GM21576 (cell line): Measurements from ENCODE around the gene GAL3ST3.

Experiments
- ATAC-seq: cut with Tn5 transposase; IDR thresholded peaks from one replicate; pipeline ENCODE4 v1.9.1; 2021; ENCODE audit warnings: mild to moderate bottlenecking, moderate library complexity; ENCODE audit not compliant: unreplicated experiment

The GAL3ST3 gene

DNA sequence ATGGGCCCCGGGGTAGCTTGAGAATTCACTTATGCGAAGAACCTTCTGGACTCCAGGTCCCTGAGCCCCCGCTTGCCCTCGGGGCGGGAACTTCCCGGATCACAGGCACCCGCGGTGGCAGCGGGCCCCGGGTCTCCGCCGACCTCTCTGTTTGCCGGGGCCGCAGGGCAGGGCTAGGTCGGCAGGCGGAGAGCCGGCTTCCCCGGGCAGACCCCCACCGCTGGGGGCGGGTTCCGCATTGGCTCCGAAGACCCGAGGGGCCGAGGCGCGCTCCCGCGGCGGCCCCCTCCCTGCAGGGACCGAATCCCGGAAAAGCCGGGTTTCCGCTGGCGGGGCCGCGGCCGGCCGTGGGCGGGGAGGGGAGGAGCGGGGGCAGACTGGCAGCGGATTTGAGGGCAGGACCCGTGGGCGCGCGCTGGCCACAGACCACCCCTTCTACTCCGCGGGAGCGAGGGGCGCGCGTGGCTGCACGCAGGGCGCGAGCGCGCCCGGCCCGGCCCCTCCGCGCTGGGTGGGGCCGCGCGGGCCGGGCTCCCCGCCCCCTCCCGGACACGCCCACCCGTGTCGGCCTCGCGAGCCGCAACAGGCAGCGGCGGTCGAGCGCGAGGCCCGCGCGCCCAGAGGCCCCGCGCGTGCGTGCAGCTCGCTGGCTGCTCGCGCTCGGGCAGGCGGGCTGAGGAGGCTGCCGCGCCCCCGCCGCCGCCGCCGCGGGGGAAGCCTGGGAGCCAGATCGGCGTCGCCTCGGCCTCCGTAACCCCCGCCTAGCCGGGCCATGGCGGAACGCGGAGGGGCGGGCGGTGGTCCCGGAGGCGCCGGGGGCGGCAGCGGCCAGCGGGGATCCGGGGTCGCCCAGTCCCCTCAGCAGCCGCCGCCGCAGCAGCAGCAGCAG lies 21.0 kb upstream of the GAL3ST3 start, which contains the start of gene PACS1:
PACS1 (plus strand) TSS at position 558 of the 889 bp plus-strand sequence; CDS start at position 773, 215 bp downstream.
- ATAC-seq = no peak

- ATAC-seq = no peak
Measured at GRCh38 chr11:66068923-66069714, 20.2 kb upstream of the GAL3ST3 start.

- ATAC-seq = no peak
Measured at GRCh38 chr11:66068154-66068821, 19.3 kb upstream of the GAL3ST3 start.

DNA sequence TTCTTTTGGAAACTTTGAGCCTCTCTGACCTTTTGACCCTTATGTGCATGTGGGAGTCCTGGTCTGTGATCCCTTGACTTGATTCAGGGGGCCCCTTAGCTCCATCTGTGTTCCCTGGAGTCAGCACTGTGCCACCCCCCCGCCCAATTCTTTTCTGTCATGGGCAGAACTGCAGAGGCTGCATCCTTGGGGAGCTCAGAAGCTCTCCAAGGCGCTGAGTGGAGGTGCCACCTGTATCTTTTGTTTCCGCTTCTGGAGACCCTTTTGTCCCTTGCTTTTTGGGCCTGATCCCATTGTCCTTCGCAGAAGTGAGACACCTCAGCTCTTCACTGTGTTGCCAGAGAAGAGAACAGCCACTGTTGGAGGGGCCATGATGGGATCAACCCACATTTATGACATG lies 18.7 kb upstream of the GAL3ST3 start:
- no peak for ATAC-seq

GRCh38 chr11:66066751-66067150 lies 17.8 kb upstream of the GAL3ST3 start:
- no peak for ATAC-seq

DNA sequence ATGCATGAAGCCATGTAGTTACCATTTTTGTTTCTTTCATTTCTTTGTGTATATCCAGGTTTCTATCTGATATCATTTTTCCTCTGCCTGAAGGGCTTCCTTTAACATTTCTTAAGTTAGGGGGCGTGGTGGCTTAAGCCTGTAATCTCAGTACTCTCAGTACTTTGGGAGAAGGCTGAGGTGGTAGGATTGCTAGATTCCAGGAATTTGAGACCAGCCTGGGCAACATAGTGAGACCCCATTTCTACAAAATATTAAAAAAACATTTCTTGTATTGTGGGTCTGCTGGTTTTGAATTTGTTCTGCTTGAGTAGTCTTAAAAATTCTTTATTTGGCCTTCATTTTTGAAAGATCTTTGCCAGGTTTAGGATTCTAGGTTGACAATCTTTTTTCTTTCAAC lies 15.6 kb upstream of the GAL3ST3 start:
- no peak for ATAC-seq

DNA sequence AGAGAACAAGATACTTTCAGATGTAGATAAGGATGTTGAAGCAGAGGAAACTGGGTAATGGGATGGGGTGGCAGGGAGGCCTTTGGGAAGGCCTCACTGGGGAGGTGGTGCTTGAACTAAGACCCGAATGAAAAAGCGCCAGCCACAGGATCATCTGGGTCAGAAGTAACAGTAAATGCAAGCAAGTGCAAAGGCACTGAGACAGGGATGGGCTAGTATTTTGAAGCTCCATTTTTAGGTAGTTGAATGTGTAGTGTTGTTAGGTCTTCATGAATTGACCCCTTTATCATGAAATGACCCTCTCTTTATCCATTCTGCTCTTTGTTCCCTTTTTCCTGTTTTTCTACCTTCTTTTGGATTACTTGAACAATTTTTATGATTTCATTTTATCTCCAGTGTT lies 14.9 kb upstream of the GAL3ST3 start:
- ATAC-seq = no peak

DNA sequence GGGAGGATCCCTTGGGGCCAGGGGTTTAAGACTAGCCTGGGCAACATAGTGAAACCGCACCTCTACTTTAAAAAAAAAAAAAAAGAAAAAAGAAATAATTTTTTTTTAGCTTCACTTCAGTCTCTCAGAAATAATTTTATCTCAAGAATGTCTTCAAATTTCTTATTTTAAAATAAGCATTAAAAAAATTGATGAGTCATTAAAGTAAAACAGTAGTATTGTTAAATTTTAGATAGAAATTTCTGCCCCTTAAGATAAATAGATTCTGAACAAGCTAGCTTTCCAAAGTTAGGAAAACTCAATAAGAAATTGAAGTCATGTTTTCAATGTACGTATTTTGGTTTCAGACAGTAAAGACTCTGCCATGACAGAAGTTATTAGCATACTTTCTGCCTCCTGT lies 13.4 kb upstream of the GAL3ST3 start:
- no peak for ATAC-seq

DNA sequence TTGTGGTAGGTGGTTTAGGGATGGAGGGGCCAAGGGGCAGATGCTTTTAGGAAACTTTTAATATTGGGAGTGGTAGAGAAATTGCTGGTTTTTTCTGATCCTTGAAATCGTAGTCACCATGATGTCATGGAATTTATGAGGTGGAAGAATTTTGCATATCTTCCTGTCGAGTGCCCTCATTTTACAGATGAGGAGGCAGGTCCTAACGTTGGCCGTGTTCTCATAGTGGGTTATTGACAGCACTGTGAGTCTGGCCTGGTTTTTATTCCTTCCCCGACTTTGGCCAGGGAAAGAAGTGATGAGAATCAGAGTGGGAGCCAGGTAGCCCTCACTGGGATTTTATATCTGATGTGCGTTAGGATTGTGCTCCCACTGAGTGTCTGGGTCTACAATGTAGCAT lies 12.3 kb upstream of the GAL3ST3 start:
- no peak for ATAC-seq

DNA sequence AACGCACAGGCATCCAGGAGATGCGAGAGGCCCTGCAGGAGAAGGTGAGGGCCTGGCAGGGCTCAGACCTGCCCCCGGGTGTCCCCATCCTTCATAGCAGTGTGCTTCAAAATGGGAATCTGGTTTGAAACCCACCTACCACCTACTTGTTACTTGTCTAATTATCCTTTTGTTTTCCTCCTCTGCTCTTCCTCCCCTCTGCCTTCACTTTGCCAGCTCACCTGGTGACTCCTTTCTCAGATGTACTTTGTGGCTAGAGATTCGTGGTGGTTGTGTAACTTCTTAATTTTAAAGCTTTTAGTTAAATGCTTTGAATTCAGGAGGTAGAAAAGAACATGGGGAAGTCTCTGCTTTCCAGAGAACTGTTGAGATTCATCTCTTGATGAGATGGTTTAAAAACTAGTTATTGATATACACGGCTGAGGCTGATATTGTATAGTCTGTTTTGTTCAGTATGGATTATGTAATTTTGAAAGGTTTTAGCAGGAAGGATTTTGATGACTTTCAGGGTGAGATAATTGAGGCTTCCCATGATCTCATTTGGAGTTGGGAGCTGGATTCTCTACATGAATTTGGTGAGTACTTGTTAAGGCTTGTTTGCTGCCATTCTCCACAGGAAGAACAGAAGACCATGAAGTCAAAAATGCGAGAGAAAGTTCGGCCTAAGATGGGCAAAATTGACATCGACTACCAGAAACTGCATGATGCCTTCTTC lies 11.2 kb upstream of the GAL3ST3 start:
- no peak for ATAC-seq

- no peak for ATAC-seq
Measured at GRCh38 chr11:66056501-66056900, 7.5 kb upstream of the GAL3ST3 start.

GRCh38 chr11:66055021-66055420 lies 6.1 kb upstream of the GAL3ST3 start:
- ATAC-seq = no peak

DNA sequence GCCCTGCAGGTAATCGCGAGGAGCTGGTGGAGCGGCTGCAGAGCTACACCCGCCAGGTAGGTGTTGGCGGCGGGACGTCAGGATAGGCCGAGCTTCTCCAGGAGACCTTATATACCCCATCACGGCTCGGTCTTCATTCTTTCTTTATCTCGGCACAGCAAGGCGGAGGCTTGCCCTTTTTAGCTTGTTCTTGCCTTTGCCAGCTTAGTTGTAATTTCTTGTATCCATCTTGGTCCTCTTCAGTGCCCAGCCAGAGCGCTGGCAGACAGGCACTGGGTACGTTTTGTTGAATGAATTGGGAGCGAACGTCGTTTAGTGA lies 3.7 kb upstream of the GAL3ST3 start:
- ATAC-seq = no peak

DNA sequence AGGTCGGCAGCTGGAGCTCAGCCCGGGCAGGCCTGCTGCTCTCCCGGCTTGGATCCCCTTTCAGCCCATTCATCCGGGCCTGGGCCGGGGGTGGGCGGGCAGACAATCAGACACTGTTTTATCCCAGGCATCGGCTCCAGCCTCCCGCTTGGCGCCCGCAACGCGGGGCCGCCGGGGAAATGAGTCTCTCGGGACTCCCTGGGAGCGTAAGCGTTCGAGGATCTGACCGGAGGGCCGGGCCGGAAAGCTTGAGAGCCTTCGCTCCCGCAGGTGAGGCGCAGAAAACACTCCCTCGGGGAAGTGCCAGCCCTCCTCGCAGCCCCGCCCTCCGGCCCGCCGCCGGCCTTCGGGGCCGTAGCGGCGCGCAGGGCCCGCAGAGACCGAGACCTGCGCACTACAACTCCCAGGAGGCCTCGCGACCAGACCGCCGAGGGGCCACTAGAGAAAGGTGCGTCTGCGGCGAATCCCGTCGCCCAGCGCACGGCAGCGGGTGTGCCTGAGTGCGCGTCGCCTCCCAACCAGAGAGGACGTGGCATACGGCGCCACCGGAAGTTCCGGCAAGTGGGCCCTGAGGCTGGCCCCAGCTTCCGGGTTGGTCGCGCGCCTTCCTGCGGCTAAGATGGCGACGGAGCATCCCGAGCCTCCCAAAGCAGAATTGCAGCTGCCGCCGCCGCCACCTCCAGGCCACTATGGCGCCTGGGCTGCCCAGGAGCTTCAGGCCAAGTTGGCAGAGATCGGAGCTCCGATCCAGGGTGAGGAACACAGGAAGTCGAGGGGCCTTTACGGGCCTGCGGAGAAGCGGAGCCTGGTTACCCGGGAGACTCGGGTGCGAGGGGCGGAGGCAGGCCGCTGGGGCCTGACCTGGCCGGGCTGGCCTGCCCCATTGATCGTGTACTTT lies 3.1 kb upstream of the GAL3ST3 start, which contains the start of gene SF3B2:
SF3B2 (plus strand) TSS at position 599 of the 898 bp plus-strand sequence; CDS start at position 620, 21 bp downstream.
- peak; percentile 87 for ATAC-seq

DNA sequence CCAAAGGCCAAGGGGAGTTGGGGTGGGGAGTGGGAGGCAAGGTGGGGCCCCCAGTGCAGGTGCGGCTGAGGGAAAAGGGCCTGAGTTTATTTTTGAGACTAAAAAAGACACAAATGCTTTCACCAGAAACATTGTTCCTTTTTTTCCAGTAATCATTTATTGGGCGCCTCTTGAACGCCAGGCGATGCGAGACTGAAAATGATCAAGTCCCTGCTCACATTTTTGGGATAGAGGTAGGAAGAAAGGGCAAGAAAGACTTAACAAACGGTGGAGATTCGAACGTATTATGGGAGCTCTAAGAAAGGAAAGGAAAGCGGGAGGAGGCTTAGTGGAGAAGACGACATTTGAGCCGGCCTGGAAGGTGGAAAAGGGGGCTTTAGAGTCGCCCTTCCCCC lies 2.4 kb upstream of the GAL3ST3 start:
- ATAC-seq = no peak

DNA sequence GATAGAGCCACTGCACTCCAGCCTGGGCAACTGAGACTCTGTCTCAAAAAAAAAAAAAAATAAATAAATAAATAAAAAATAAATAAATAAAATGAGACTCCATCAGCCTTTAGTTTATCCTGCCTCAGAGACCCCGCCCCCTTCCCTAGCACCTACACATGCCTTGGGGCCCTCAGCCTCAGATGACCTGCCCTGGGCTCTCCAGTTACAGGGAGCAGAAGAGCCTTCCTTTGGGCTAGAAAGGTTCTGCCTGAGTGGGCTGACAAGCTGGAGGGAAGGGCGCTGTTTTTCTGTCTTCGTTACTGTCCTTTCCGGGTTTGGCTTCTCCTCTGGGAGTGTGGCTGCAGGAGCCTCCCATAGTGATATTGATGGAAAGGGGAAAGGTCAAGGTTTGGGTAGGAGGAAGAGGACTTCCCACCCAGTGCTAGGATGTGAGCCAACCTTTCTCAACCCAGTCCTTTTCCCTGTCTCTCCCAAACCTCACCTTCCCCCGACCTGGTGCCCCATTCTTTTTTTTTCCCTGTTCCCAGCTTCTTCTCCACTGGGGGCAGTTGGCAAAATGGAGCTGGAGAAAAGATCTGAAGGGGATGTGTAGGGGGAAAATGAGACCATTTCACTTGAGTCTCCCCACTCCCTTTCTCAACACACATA lies 1.7 kb upstream of the GAL3ST3 start:
- no peak for ATAC-seq

DNA sequence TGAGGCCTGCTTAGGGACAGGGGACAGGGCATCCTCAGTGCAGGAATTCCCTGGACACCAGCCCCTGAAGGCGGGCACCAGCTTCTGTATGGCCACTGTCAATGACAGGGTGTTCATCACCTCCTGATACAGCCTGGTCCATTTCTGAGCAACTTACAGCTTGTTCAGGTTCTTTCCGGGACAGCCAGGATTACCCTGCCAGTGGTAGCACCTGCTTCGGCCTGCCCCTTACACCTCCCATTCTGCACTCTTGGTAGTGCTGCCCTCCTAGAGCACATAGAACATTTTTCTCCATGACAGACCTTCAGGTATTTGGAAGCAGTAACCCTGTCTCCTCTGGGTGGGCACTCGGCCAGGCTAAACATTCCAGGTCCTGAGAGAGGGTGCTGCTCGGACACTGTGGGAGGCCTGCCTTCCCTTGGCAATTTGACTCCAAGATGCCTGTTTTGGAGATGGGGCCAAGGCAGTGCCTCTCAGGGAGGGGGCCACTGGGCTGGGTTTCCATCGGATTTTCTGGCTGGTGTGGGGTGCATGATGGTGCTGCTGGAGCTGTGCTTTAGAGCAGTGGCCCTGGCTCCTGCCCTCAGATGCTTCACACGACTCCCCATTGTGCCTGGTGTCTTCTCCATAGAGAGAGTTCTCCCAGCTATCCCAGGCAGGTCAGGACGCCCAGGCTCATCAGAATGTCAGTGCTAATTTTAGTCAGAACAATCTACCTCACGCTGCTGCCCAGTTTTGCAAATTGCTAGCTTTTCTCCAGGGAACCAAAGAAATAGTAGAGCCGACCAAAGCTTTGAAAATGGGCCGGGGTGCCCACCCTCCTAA lies 1.2 kb downstream of the GAL3ST3 start:
- ATAC-seq = no peak

- no peak for ATAC-seq
Measured at GRCh38 chr11:66046901-66047300, 2.1 kb downstream of the GAL3ST3 start.
